Measurements from ENCODE around the gene CAVIN3.

GRCh38 chr11:6312106-6312505 lies 8.2 kb downstream of the CAVIN3 start:
- TF ChIP-seq CTCF (IDR thresholded peaks at IDR 0.05) (no peak), POLR2AphosphoS5 (IDR thresholded peaks at IDR 0.05) (no peak), EP300 (IDR thresholded peaks at IDR 0.05; ENCODE audit: low read depth) (no peak)
